Measurements from ENCODE around the gene RXFP2.

RXFP2 gene

DNA sequence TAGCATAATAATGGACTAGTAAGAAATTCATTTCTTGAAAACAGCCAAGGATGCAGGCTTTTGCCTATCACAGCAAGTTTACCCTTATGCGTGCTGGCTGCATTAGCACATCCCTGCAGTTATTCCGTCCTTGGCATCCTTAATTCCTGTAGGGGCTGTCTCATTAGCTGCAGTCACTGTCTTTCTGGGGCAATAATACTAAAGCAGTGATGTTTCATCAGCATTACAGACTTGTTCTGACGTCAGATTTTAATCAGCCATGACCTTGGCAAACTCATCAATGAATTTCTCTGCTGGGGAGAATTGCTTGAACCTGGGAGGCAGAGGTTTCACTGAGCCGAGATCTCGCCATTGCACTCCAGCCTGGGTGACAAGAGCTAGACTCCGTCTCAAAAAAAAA lies 103.7 kb downstream of the RXFP2 start:
- DNase-seq, result no peak

DNA sequence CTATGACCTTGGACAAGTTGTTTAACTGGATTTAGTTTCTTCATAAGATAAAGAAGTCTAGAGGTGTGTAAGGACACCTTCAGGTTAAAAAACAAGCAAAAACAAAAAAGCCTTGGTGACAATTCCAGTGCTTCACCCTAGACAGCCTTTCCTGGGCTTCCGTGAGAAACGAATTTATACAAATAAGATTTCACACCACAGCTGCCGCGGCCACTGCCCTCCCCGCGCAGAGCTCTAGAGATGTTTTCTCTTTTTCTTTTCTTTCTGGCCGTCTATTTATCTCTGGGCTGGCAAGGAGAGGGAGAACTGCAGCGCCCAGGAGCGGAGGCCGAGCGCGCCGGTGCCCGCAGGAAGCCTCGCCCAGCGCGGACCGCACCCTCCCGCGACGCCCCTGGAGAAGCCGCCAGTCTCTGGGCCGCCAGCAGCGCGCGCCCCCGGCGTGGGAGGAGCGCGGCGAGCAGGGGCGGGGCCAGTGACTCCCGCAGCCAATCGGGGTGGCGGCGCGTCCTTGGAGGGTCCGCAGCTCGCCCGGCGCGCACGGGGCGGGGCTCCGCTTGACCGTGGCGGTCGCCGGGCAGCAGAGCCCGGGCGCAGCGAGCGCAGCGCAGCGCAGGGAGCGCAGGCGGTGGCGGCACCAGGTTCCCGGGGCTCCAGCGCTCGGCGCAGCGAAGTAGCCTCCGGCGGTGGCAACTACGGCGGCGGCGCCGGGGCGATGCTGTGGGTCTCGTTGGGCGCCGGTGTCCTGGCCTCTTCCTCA lies 107.0 kb downstream of the RXFP2 start:
- DNase-seq, result peak; percentile 71

GRCh38 chr13:31846961-31847752 lies 107.8 kb downstream of the RXFP2 start:
- no peak for DNase-seq

DNA sequence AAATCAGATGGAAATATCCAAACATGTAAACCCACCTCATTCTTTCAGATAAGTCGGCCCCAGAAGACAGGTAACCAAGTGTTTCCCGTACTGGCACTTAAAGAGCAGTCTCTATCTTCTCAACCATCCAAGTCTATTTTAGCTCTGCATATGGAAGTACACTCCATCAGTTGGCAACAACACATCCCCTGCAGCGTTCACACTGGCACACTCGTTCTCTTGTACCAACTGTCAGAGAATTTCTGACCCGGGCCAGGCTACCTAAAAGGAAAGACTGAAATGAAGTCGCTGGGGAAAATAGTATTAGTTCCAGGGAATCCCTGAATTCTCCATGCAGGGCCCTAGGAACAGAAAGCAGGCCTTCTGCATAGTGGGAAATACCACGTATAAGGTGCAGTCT lies 109.3 kb downstream of the RXFP2 start:
- no peak for DNase-seq

DNA sequence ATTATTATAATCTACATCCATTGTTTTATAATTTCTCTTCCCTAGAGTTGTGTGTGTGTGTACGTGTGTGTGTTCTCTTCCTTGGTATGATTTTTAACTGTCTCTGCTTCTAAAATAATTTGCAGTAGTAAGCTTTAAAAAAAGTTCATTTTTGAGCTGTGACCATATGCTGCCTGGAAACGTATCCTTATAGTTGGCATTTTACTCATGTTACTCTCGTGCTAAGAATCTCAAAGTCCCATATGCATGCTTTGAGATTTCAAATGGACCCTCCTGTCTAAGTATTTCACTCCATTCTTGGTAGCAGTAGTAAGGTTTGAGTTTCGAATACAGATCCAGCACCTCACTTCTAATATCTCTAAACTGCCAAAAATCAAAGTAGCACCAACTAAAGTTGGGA lies 109.9 kb downstream of the RXFP2 start:
- DNase-seq, result no peak

DNA sequence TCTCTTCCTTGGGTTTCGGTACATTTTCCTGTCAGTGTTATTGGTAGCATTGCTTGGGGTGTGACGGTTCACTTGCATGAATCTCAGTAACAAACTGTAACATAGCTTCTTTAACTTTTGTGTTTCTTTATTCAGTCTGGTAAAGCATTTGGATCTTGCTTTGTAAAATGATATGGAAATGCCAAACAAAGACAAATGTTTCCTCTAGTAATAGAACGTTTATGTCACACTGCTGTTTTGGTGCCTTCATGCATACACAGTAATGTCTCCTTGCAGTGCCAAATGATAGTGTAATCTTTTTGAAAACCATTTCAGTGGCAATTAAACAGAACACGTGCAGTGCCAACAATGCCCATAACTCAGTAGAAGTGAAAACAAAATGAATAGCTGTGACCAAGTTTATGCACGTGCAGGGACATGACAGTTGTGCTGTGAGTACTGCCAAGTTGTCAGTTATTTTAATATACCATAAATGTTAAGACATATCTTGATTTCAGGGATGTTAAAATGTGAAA lies 110.8 kb downstream of the RXFP2 start:
- no peak for DNase-seq

GRCh38 chr13:31851216-31851615 lies 111.9 kb downstream of the RXFP2 start:
- DNase-seq, result no peak

Measured in activated effector memory CD4-positive, alpha-beta T cell treated with Interleukin-2 at 50 U/mL for 16 hours (primary cell).